Panc1 (cell line): ENCODE measurements around the gene TTC16.

Experiments used
- CTCF ChIP-seq: fragments of 450-650 bp; IDR thresholded peaks from 2 replicates; pipeline ENCODE4 v1.5.1; 2017; ENCODE audit warnings: mild to moderate bottlenecking
- POLR2AphosphoS5 ChIP-seq: IDR thresholded peaks from 2 replicates; pipeline ENCODE4 v1.6.1; 2012; ENCODE audit warnings: mild to moderate bottlenecking, low read depth, low read length, moderate library complexity
- SIN3A ChIP-seq: IDR thresholded peaks from 2 replicates; pipeline ENCODE4 v1.6.1; 2012; ENCODE audit warnings: low read depth, mild to moderate bottlenecking, low read length, moderate library complexity, borderline replicate concordance; ENCODE audit not compliant: insufficient read depth
- TCF7L2 ChIP-seq: IDR thresholded peaks from 2 replicates; pipeline ENCODE4 v1.6.1; 2011; ENCODE audit warnings: mild to moderate bottlenecking, low read depth, low read length, inconsistent platforms
- TF ChIP-seq, protein P1 (sequence below), 2 experiments: IDR thresholded peaks; 2 replicates each; pipeline ENCODE4 v1.6.1; 2011 to 2012; ENCODE audit warnings: low read depth in 2 of 2, control low read depth in 1 of 2, low read length in 1 of 2, mild to moderate bottlenecking in 1 of 2, moderate library complexity in 1 of 2; ENCODE audit not compliant: insufficient read depth in 1 of 2

DNA sequence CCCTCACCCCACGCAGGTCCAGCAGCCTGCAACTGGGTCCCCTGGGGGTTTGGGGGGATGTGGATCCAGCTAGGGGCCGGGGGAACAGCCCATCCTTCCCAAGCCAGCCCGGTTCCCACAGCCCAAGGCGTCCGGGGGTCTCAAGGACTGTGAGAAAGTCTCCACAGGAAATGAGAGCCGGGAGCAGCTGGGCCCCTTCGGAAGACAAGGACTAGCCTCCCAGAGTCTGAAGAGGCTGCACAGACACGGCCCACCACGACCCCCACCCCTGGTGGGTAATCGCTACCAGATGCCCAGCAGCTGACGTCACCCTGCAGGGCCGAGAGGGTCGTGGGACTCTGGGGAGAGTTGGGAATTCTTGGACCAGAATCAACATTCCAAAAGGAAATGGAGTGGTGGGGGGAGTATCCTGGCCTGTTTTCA lies 52.0 kb downstream of the TTC16 start:
- TF ChIP-seq CTCF (no peak), SIN3A (no peak), TCF7L2 (no peak), POLR2AphosphoS5 (no peak)
- TF ChIP-seq, protein P1, sequence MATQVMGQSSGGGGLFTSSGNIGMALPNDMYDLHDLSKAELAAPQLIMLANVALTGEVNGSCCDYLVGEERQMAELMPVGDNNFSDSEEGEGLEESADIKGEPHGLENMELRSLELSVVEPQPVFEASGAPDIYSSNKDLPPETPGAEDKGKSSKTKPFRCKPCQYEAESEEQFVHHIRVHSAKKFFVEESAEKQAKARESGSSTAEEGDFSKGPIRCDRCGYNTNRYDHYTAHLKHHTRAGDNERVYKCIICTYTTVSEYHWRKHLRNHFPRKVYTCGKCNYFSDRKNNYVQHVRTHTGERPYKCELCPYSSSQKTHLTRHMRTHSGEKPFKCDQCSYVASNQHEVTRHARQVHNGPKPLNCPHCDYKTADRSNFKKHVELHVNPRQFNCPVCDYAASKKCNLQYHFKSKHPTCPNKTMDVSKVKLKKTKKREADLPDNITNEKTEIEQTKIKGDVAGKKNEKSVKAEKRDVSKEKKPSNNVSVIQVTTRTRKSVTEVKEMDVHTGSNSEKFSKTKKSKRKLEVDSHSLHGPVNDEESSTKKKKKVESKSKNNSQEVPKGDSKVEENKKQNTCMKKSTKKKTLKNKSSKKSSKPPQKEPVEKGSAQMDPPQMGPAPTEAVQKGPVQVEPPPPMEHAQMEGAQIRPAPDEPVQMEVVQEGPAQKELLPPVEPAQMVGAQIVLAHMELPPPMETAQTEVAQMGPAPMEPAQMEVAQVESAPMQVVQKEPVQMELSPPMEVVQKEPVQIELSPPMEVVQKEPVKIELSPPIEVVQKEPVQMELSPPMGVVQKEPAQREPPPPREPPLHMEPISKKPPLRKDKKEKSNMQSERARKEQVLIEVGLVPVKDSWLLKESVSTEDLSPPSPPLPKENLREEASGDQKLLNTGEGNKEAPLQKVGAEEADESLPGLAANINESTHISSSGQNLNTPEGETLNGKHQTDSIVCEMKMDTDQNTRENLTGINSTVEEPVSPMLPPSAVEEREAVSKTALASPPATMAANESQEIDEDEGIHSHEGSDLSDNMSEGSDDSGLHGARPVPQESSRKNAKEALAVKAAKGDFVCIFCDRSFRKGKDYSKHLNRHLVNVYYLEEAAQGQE (IDR thresholded peaks at IDR 0.05; ENCODE audit: insufficient read depth in 1 of 2, low read depth in 2 of 2, low read length in 1 of 2) = no peak
